Dendritic cell treated with granulocyte-macrophage colony-stimulating factor and Interleukin-4, amounts not matched to agents 40 ng/mL and 50 ng/mL, for 4 days (primary cell): ENCODE results near the gene SREBF1.

ENCODE experiments used
- H3K27ac Mint-ChIP-seq: one replicate; pipeline ENCODE4 v1.8.0; 2022; ENCODE audit warnings: mild to moderate bottlenecking, mixed read lengths
- H3K27me3 Mint-ChIP-seq: one replicate; pipeline ENCODE4 v1.8.0; 2022; ENCODE audit warnings: mild to moderate bottlenecking, mixed read lengths
- H3K36me3 Mint-ChIP-seq: one replicate; pipeline ENCODE4 v1.8.0; 2022; ENCODE audit warnings: low read depth, mixed read lengths
- H3K4me1 Mint-ChIP-seq: one replicate; pipeline ENCODE4 v1.8.0; 2022; ENCODE audit warnings: low read depth, mixed read lengths
- H3K4me3 Mint-ChIP-seq: one replicate; pipeline ENCODE4 v1.8.0; 2022; ENCODE audit warnings: mild to moderate bottlenecking, moderate library complexity, mixed read lengths
- H3K9me3 Mint-ChIP-seq: one replicate; pipeline ENCODE4 v1.8.0; 2022; ENCODE audit warnings: mixed read lengths
- intact Hi-C: fragments of 100-400 bp; cut with micrococcal nuclease; formaldehyde crosslinking; loops from one replicate; pipeline ENCODE4 v1.15.0; 2022

SREBF1 gene

GRCh38 chr17:17798010-17798556, 38.7 kb downstream of the SREBF1 start:
- H3K27me3 Mint-ChIP-seq, result no peaks in the 10 kb centered on the region
- no peak overlapping the region for H3K4me3 Mint-ChIP-seq
- no peaks in the 10 kb centered on the region for H3K9me3 Mint-ChIP-seq
- H3K27ac Mint-ChIP-seq, result no peak overlapping the region
- intact Hi-C loops, result no loop called here
- peaks cover 82% of the 10 kb centered on the region for H3K36me3 Mint-ChIP-seq
- H3K4me1 Mint-ChIP-seq, result no peaks in the 10 kb centered on the region

- intact Hi-C loops, result no loop called here
- no peaks in the 10 kb centered on the region for H3K9me3 Mint-ChIP-seq
- H3K36me3 Mint-ChIP-seq, result peaks cover 84% of the 10 kb centered on the region
- no peak overlapping the region for H3K4me3 Mint-ChIP-seq
- H3K4me1 Mint-ChIP-seq, result peaks cover 8% of the 10 kb centered on the region
- H3K27ac Mint-ChIP-seq, result no peak overlapping the region
- H3K27me3 Mint-ChIP-seq, result no peaks in the 10 kb centered on the region
These were observed 39.5 kb downstream of the SREBF1 start for GRCh38 chr17:17797119-17797809.

GRCh38 chr17:17796787-17797061, 40.1 kb downstream of the SREBF1 start:
- Mint-ChIP-seq H3K9me3 (no peaks in the 10 kb centered on the region), H3K36me3 (peaks cover 78% of the 10 kb centered on the region), H3K27me3 (peaks cover 3% of the 10 kb centered on the region), H3K27ac (no peak overlapping the region), H3K4me1 (peaks cover 13% of the 10 kb centered on the region), H3K4me3 (no peak overlapping the region)
- intact Hi-C loops, result no loop called here

GRCh38 chr17:17795946-17796786, 40.6 kb downstream of the SREBF1 start:
- Mint-ChIP-seq H3K27ac (no peak overlapping the region), H3K27me3 (peaks cover 7% of the 10 kb centered on the region), H3K9me3 (no peaks in the 10 kb centered on the region), H3K36me3 (peaks cover 77% of the 10 kb centered on the region), H3K4me1 (peaks cover 19% of the 10 kb centered on the region), H3K4me3 (no peak overlapping the region)
- intact Hi-C loops, result no loop called here

- Mint-ChIP-seq H3K36me3 (peaks cover 75% of the 10 kb centered on the region), H3K4me3 (no peak overlapping the region), H3K4me1 (peaks cover 19% of the 10 kb centered on the region), H3K9me3 (no peaks in the 10 kb centered on the region), H3K27me3 (peaks cover 9% of the 10 kb centered on the region), H3K27ac (no peak overlapping the region)
- intact Hi-C loops, result no loop called here
These were observed 41.5 kb downstream of the SREBF1 start for GRCh38 chr17:17795296-17795695.

- no peak overlapping the region for H3K4me3 Mint-ChIP-seq
- H3K4me1 Mint-ChIP-seq, result peaks cover 19% of the 10 kb centered on the region
- intact Hi-C loops, result no loop called here
- H3K36me3 Mint-ChIP-seq, result peaks cover 66% of the 10 kb centered on the region
- no peaks in the 10 kb centered on the region for H3K9me3 Mint-ChIP-seq
- no peak overlapping the region for H3K27ac Mint-ChIP-seq
- H3K27me3 Mint-ChIP-seq, result peaks cover 9% of the 10 kb centered on the region
These were observed 42.4 kb downstream of the SREBF1 start for GRCh38 chr17:17794382-17794781.

GRCh38 chr17:17793378-17794214, 43.2 kb downstream of the SREBF1 start:
- intact Hi-C loops, result no loop called here

GRCh38 chr17:17792551-17793377, 44.0 kb downstream of the SREBF1 start:
- H3K27me3 Mint-ChIP-seq, result peaks cover 9% of the 10 kb centered on the region
- no peak overlapping the region for H3K27ac Mint-ChIP-seq
- H3K4me3 Mint-ChIP-seq, result no peak overlapping the region
- H3K4me1 Mint-ChIP-seq, result peaks cover 19% of the 10 kb centered on the region
- intact Hi-C loops, result no loop called here
- no peaks in the 10 kb centered on the region for H3K9me3 Mint-ChIP-seq
- peaks cover 49% of the 10 kb centered on the region for H3K36me3 Mint-ChIP-seq

More at GRCh38 chr17:17793378-17794214, 43.2 kb downstream of the SREBF1 start:
- H3K9me3 Mint-ChIP-seq, result no peaks in the 10 kb centered on the region
- peaks cover 9% of the 10 kb centered on the region for H3K27me3 Mint-ChIP-seq
- peaks cover 19% of the 10 kb centered on the region for H3K4me1 Mint-ChIP-seq
- no peak overlapping the region for H3K4me3 Mint-ChIP-seq
- peaks cover 58% of the 10 kb centered on the region for H3K36me3 Mint-ChIP-seq
- no peak overlapping the region for H3K27ac Mint-ChIP-seq

- Mint-ChIP-seq H3K27ac (no peak overlapping the region), H3K27me3 (peaks cover 9% of the 10 kb centered on the region), H3K4me3 (no peak overlapping the region), H3K9me3 (no peaks in the 10 kb centered on the region), H3K4me1 (peaks cover 19% of the 10 kb centered on the region), H3K36me3 (peaks cover 43% of the 10 kb centered on the region)
- intact Hi-C loops, result no loop called here
These were observed 44.7 kb downstream of the SREBF1 start for GRCh38 chr17:17792037-17792550.

GRCh38 chr17:17790637-17791464, 45.9 kb downstream of the SREBF1 start:
- Mint-ChIP-seq H3K4me3 (no peak overlapping the region), H3K27me3 (peaks cover 9% of the 10 kb centered on the region), H3K9me3 (no peaks in the 10 kb centered on the region), H3K27ac (no peak overlapping the region), H3K36me3 (peaks cover 30% of the 10 kb centered on the region), H3K4me1 (peaks cover 27% of the 10 kb centered on the region)
- intact Hi-C loops, result no loop called here

GRCh38 chr17:17789828-17790636, 46.8 kb downstream of the SREBF1 start:
- Mint-ChIP-seq H3K27me3 (peaks cover 12% of the 10 kb centered on the region), H3K9me3 (no peaks in the 10 kb centered on the region), H3K36me3 (peaks cover 22% of the 10 kb centered on the region), H3K27ac (no peak overlapping the region), H3K4me3 (no peak overlapping the region), H3K4me1 (peaks cover 30% of the 10 kb centered on the region)
- intact Hi-C loops, result loop anchor here (10.0 kb wide), 1 partner anchor 65 kb away; no protein-coding TSS in a partner anchor

GRCh38 chr17:17789410-17789809, 47.4 kb downstream of the SREBF1 start:
- peaks cover 36% of the 10 kb centered on the region for H3K4me1 Mint-ChIP-seq
- H3K36me3 Mint-ChIP-seq, result peaks cover 16% of the 10 kb centered on the region
- peaks cover 19% of the 10 kb centered on the region for H3K27me3 Mint-ChIP-seq
- intact Hi-C loops, result loop anchor here (10.0 kb wide), 1 partner anchor 65 kb away; no protein-coding TSS in a partner anchor
- H3K27ac Mint-ChIP-seq, result no peak overlapping the region
- no peak overlapping the region for H3K4me3 Mint-ChIP-seq
- no peaks in the 10 kb centered on the region for H3K9me3 Mint-ChIP-seq
